Mesodermal cell (in vitro differentiated cells): ENCODE data around the gene ITGA2.

Experiments used
- H3K27ac ChIP-seq: 2 replicates; pipeline ENCODE4 v1.7.0; 2013; ENCODE audit warnings: mild to moderate bottlenecking, low read depth, low read length, moderate library complexity; ENCODE audit not compliant: severe bottlenecking
- H3K36me3 ChIP-seq: 2 replicates; pipeline ENCODE4 v1.7.1; 2013; ENCODE audit warnings: mild to moderate bottlenecking, low read length, moderate library complexity; ENCODE audit not compliant: control insufficient read depth, insufficient read depth
- H3K4me1 ChIP-seq: one replicate; pipeline ENCODE4 v1.7.1; 2013; ENCODE audit warnings: mild to moderate bottlenecking, low read length; ENCODE audit not compliant: insufficient read depth, control insufficient read depth, poor library complexity, severe bottlenecking
- H3K4me3 ChIP-seq: 2 replicates; pipeline ENCODE4 v1.7.0; 2013; ENCODE audit warnings: low read length, control low read depth, mild to moderate bottlenecking; ENCODE audit not compliant: insufficient read depth, poor library complexity, severe bottlenecking; ENCODE audit errors: extremely low read depth
- H3K9me3 ChIP-seq: 2 replicates; pipeline ENCODE4 v1.7.1; 2013; ENCODE audit warnings: mild to moderate bottlenecking, low read length, moderate library complexity; ENCODE audit not compliant: control insufficient read depth
- WGBS, 2 experiments: methylation state at CpG; one replicate each; pipeline ENCODE4 v1.1.5; 2013; ENCODE audit warnings: missing lambda C conversion rate in 2 of 2; ENCODE audit not compliant: insufficient coverage in 2 of 2; 5-methylcytosine and 5-hydroxymethylcytosine counted together

ITGA2 gene

DNA sequence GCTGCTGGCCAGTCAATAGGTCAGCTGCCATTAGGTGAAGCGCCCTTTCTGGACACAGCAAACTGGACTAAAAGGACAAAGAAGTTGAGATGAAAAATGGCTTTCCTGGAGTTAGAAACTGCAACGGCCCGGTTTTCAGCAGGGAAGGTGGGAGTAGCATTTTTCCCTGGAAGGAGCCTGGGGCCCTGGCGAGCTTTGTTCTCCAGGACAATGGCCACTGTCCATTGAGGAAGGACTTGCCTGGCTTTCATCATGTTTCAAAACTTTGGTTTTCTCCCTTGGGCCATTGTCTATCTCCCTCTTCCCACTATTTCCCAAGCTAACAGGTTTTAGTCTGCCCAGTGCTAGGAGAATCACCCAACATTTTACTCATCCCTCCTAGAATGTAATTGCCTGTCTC lies 64.2 kb downstream of the ITGA2 start:
- Histone ChIP-seq H3K4me3 (no peak overlapping the region), H3K27ac (no peak overlapping the region), H3K9me3 (no peaks in the 10 kb centered on the region), H3K4me1 (no peaks in the 10 kb centered on the region), H3K36me3 (peaks cover 68% of the 10 kb centered on the region)
- 78 to 90% methylated on average over 4 of the region's 4 CpGs for WGBS, 2 experiments

- Histone ChIP-seq H3K27ac (no peak overlapping the region), H3K36me3 (peaks cover 70% of the 10 kb centered on the region), H3K4me1 (no peaks in the 10 kb centered on the region), H3K4me3 (no peak overlapping the region), H3K9me3 (no peaks in the 10 kb centered on the region)
- WGBS, 2 experiments, result 88 to 100% methylated on average over 1 to 4 of the region's 5 CpGs
Observed at GRCh38 chr5:53055365-53055764, 66.2 kb downstream of the ITGA2 start.

GRCh38 chr5:53059281-53059680 lies 70.1 kb downstream of the ITGA2 start:
- no peaks in the 10 kb centered on the region for H3K4me1 ChIP-seq
- no peak overlapping the region for H3K27ac ChIP-seq
- 93 to 100% methylated on average over 1 to 4 of the region's 5 CpGs for WGBS, 2 experiments
- no peak overlapping the region for H3K4me3 ChIP-seq
- H3K9me3 ChIP-seq, result no peaks in the 10 kb centered on the region
- peaks cover 63% of the 10 kb centered on the region for H3K36me3 ChIP-seq

DNA sequence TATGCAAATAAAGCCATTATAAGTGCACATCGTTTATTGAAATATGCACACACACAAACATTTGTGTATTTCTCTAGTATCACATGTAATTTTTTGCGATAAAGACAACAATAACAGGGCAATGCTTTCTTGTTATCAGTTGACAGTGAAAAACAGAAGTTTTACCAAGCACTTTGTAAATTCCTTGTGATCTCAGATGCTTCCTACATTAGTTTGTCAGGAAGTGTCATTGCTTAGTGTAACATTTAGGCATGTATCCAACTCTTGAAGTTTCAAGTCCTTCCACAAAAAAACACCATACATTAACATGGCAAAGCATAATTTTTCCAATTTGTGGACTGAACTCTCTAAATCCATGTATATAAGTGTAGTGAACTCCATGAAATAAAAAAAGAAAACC lies 74.0 kb downstream of the ITGA2 start:
- WGBS, 2 experiments, result no CpG with 5 or more reads among the region's 2 CpGs

DNA sequence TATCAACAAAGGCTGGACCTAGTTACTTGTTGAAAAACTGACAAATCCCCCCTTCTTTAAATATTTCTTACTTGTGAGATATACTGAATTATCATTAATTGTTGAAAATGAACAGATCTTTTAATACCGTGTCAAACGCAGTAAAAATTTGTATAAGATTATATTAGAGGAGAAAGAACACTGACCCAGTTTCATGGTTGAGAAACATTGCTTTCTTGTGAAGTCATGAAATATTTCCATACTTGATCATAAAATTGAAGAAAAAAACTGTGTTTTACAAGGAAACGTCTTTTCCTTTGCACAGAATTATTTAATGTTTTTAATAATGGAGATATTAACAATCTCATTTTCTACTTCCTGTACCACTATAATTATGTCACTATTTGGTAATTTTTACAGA lies 74.6 kb downstream of the ITGA2 start:
- Histone ChIP-seq H3K9me3 (no peaks in the 10 kb centered on the region), H3K27ac (no peak overlapping the region), H3K4me3 (no peak overlapping the region), H3K4me1 (no peaks in the 10 kb centered on the region), H3K36me3 (peaks cover 78% of the 10 kb centered on the region)
- WGBS, 2 experiments, result no CpG with 5 or more reads among the region's 3 CpGs

More for the DNA sequence above, 74.0 kb downstream of the ITGA2 start:
- no peaks in the 10 kb centered on the region for H3K4me1 ChIP-seq
- peaks cover 78% of the 10 kb centered on the region for H3K36me3 ChIP-seq
- H3K9me3 ChIP-seq, result no peaks in the 10 kb centered on the region
- H3K4me3 ChIP-seq, result no peak overlapping the region
- no peak overlapping the region for H3K27ac ChIP-seq

DNA sequence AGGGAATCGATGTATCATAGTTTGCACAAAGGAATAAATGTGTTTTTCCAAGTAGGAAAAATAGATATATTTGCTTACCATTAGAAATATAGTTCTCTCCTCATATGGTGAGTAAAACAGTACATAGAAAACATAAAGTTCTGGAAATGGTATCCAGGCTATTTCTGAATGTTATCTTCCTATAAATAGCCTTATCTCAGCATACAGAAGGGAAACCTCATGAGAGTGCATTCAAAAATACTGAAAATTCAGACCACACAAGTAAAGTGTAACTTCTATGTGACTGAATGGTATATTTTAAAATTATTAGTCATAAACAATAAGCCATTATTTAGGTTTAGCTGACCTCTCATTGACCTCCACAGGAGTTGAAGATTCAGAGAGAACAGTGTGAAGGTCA lies 76.9 kb downstream of the ITGA2 start:
- Histone ChIP-seq H3K4me1 (no peaks in the 10 kb centered on the region), H3K4me3 (no peak overlapping the region), H3K36me3 (peaks cover 74% of the 10 kb centered on the region), H3K9me3 (no peaks in the 10 kb centered on the region), H3K27ac (no peak overlapping the region)
- WGBS, 2 experiments, result no CpG with 5 or more reads among the region's 1 CpG

GRCh38 chr5:53067641-53068040 lies 78.5 kb downstream of the ITGA2 start:
- no CpG with 5 or more reads among the region's 1 CpG for WGBS, 2 experiments
- Histone ChIP-seq H3K9me3 (no peaks in the 10 kb centered on the region), H3K4me1 (no peaks in the 10 kb centered on the region), H3K4me3 (no peak overlapping the region), H3K36me3 (peaks cover 72% of the 10 kb centered on the region), H3K27ac (no peak overlapping the region)

DNA sequence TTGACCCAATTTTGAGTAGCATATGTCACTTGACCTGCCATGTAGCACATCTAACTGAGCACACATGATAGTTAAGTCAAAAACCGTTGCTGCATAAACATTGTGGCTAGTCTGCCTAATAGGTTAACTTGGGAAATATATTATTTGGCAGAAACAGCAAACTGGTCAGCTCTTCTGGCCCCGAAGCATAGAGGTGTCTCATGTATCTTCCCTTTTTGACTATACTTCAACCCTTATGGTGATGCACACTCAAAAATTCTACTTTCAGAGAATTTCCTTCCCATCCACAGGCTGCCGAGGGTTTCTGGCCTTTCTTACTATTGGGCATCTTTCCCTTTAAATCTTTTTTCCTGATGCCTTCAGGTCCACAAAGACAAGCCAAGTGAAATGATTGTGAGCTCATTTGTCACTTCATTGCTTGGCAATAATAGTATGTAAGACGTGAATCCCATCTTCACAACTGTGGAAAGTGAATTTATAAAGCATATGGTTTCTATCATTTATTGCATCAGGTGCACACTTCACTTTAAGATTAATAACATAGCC lies 79.2 kb downstream of the ITGA2 start:
- H3K36me3 ChIP-seq, result peaks cover 71% of the 10 kb centered on the region
- H3K9me3 ChIP-seq, result no peaks in the 10 kb centered on the region
- no peak overlapping the region for H3K4me3 ChIP-seq
- no peaks in the 10 kb centered on the region for H3K4me1 ChIP-seq
- H3K27ac ChIP-seq, result no peak overlapping the region
- 90 to 93% methylated on average over 2 to 3 of the region's 4 CpGs for WGBS, 2 experiments

- Histone ChIP-seq H3K4me1 (no peaks in the 10 kb centered on the region), H3K27ac (no peak overlapping the region), H3K36me3 (peaks cover 75% of the 10 kb centered on the region), H3K9me3 (no peaks in the 10 kb centered on the region), H3K4me3 (no peak overlapping the region)
- 100% methylated on average over 3 to 4 of the region's 5 CpGs for WGBS, 2 experiments
Observed at GRCh38 chr5:53069626-53070025, 80.5 kb downstream of the ITGA2 start.

- peaks cover 75% of the 10 kb centered on the region for H3K36me3 ChIP-seq
- 100% methylated on average over 1 of the region's 2 CpGs; no CpG with 5 or more reads in 1 of the 2 experiments for WGBS, 2 experiments
Observed at GRCh38 chr5:53071298-53071697, 82.1 kb downstream of the ITGA2 start.

DNA sequence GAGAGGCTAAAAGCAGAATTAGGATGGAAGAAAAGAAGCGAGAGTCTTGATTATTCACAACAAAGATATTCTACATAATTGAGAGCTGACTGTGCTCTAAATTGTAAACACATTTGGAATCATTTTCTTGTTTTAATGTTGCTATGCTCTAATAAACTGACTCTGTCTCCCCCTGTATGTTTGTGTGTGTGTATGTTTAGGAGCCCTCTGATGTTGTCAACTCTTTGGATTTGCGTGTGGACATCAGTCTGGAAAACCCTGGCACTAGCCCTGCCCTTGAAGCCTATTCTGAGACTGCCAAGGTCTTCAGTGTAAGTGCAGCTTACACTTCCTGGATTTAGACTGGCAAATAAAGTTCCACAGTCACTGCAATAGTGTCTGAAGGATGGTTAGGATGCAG lies 82.6 kb downstream of the ITGA2 start:
- no peak overlapping the region for H3K4me3 ChIP-seq
- H3K27ac ChIP-seq, result no peak overlapping the region
- H3K36me3 ChIP-seq, result peaks cover 76% of the 10 kb centered on the region
- 80% methylated on average over 1 of the region's 2 CpGs for WGBS, 2 experiments
- no peaks in the 10 kb centered on the region for H3K4me1 ChIP-seq
- H3K9me3 ChIP-seq, result no peaks in the 10 kb centered on the region

More at GRCh38 chr5:53071298-53071697, 82.1 kb downstream of the ITGA2 start:
- Histone ChIP-seq H3K9me3 (no peaks in the 10 kb centered on the region), H3K4me3 (no peak overlapping the region), H3K27ac (no peak overlapping the region), H3K4me1 (no peaks in the 10 kb centered on the region)
